ENCODE data around the gene SRSF2.

- no peak for TF ChIP-seq POLR2A (IDR thresholded peaks at IDR 0.05; ENCODE audit: low read depth, low read length)
- TF ChIP-seq TAF1 (IDR thresholded peaks at IDR 0.05; ENCODE audit: borderline replicate concordance, low read depth, low read length): no peak
These were observed 3.4 kb upstream of the SRSF2 start for GRCh38 chr17:76740329-76741118.
